Gastrocnemius medialis (tissue), 4 donors: ENCODE results near the gene VTI1B. TPM values are rescaled to one million over a fixed set of nuclear protein-coding genes. Genes with fewer than 3 reads are reported as not detected.
A peak's percentile ranks its signal among the peaks of the same experiment; 100 is the strongest.

Source experiments
- ATAC-seq, 2 donors: fragments of 150-250 bp; one replicate each; pipeline ENCODE4 v1.9.1; 2016
- DNase-seq, 2 donors: peaks; one replicate each; pipeline ENCODE4 v3.0.0-alpha.2; 2019
- H3K27ac ChIP-seq, 4 donors: fragments of 200-600 bp; sonication (generic); 1 replicate in 1 of 4; 2 replicates in 3 of 4; pipeline ENCODE4 v1.5.1; 2016 to 2018; ENCODE audit warnings: mild to moderate bottlenecking in 2 of 4, moderate library complexity in 1 of 4
- H3K27me3 ChIP-seq, 3 donors: fragments of 200-600 bp; sonication (generic) in 2 of 3; 1 replicate in 1 of 3; 2 replicates in 2 of 3; pipeline versions ENCODE4 v1.5.1 to v1.6.0; 2016 to 2019; ENCODE audit warnings: mild to moderate bottlenecking in 1 of 3, moderate library complexity in 1 of 3
- H3K36me3 ChIP-seq, 2 donors: fragments of 200-600 bp; sonication (generic) in 1 of 2; one replicate each; pipeline ENCODE4 v1.5.1; 2017 to 2018
- H3K4me1 ChIP-seq, 2 donors: fragments of 200-600 bp; sonication (generic) in 1 of 2; one replicate each; pipeline ENCODE4 v1.5.1; 2016 to 2017; ENCODE audit warnings: mild to moderate bottlenecking in 2 of 2
- H3K4me3 ChIP-seq, 4 donors: fragments of 200-600 bp; sonication (generic) in 3 of 4; 1 replicate in 1 of 4; 2 replicates in 3 of 4; pipeline ENCODE4 v1.5.1; 2016 to 2019; ENCODE audit warnings: mild to moderate bottlenecking in 2 of 4
- H3K9me3 ChIP-seq, 3 donors: fragments of 200-600 bp; sonication (generic) in 2 of 3; 1 replicate in 1 of 3; 2 replicates in 2 of 3; pipeline ENCODE4 v1.5.1; 2016 to 2019
- POLR2A ChIP-seq, 2 donors: fragments of 450-650 bp; IDR thresholded peaks; one replicate each; pipeline ENCODE4 v1.6.1; 2017; ENCODE audit warnings: antibody characterized with exemption in 2 of 2, mild to moderate bottlenecking in 2 of 2, moderate library complexity in 2 of 2
- in situ Hi-C, 4 donors: fragments of 200-750 bp; cut with MboI; loops; one replicate each; pipeline versions ENCODE4 v1.15.0 to v1.8.0; 2017; ENCODE audit warnings: low sequenced_read_pairs in 4 of 4
- intact Hi-C: fragments of 100-400 bp; cut with DNase I; formaldehyde crosslinking; loops from one replicate; pipeline ENCODE4 v1.15.1; 2023; ENCODE audit warnings: low total_unique reads
- total RNA-seq, 4 donors: library from RNA; depleted of rRNA; stranded (reverse); fragments of >200 nt; gene quantifications; one replicate each; pipeline versions ENCODE4 v1.1.0 to v1.2.3, GENCODE V29; 2016
- TF ChIP-seq, protein P1 (sequence below), 5 experiments: fragments of 450-650 bp in 3 of 5; fragments of 200-600 bp in 2 of 5; sonication (generic) in 2 of 5; IDR thresholded peaks in 4 of 5; conservative IDR thresholded peaks in 1 of 5; 1 replicate in 4 of 5; 2 replicates in 1 of 5; pipeline ENCODE4 v1.5.1; 2016 to 2019; ENCODE audit warnings: antibody characterized with exemption in 5 of 5, mild to moderate bottlenecking in 3 of 5, moderate library complexity in 3 of 5

Gene VTI1B
- total RNA-seq, 4 donors from 2014 or later: 33.7 to 69.1 (median 52.8) TPM

- Histone ChIP-seq H3K9me3 (no peaks in the 10 kb centered on the region), H3K27ac (peak overlapping the region; percentile 78 to 89 (median 83)), H3K36me3 (peaks cover 5 to 53% of the 10 kb centered on the region in 2 donors), H3K4me3 (no peak overlapping the region), H3K27me3 (no peaks in the 10 kb centered on the region), H3K4me1 (peaks cover 8 to 13% of the 10 kb centered on the region in 2 donors)
- intact Hi-C loops (loop anchor here (1.0 to 2.0 kb wide), 2 partner anchors 8 to 22 kb away; no protein-coding TSS in a partner anchor), in situ Hi-C loops (no loop called here)
- no peak for TF ChIP-seq POLR2A (IDR thresholded peaks at IDR 0.05)
- TF ChIP-seq, protein P1, sequence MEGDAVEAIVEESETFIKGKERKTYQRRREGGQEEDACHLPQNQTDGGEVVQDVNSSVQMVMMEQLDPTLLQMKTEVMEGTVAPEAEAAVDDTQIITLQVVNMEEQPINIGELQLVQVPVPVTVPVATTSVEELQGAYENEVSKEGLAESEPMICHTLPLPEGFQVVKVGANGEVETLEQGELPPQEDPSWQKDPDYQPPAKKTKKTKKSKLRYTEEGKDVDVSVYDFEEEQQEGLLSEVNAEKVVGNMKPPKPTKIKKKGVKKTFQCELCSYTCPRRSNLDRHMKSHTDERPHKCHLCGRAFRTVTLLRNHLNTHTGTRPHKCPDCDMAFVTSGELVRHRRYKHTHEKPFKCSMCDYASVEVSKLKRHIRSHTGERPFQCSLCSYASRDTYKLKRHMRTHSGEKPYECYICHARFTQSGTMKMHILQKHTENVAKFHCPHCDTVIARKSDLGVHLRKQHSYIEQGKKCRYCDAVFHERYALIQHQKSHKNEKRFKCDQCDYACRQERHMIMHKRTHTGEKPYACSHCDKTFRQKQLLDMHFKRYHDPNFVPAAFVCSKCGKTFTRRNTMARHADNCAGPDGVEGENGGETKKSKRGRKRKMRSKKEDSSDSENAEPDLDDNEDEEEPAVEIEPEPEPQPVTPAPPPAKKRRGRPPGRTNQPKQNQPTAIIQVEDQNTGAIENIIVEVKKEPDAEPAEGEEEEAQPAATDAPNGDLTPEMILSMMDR (IDR thresholded peaks at IDR 0.05 in 4 of 5, conservative IDR thresholded peaks at IDR 0.05 in 1 of 5): no peak
- DNase-seq (peak; percentile 41 to 57), ATAC-seq (peak; percentile 91 to 94)
These were observed 30.0 kb downstream of the VTI1B start for GRCh38 chr14:67644428-67644827.

DNA sequence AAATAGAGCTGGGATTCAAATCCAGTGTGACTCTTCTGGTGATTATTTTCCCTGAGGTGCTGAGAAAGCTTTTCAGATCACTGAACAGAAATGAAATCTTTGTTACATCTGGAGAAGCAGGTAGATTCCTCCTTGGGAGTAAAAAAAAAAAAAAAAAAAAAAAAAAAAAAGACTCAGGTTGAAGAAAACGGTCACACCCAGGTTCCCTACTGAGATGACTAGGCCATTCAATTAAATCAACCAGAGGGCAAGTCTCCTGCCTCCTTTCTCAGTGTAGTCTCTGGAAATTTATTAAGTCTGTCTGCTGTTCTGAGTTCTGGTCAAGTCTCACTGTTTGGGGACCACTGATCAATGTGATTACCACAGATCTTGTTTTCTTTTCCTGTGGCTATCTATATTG lies 30.7 kb downstream of the VTI1B start:
- in situ Hi-C loops (no loop called here), intact Hi-C loops (loop anchor here (1.0 to 2.0 kb wide), 2 partner anchors 7 to 21 kb away; no protein-coding TSS in a partner anchor)
- TF ChIP-seq, protein P1 (IDR thresholded peaks at IDR 0.05 in 4 of 5, conservative IDR thresholded peaks at IDR 0.05 in 1 of 5): no peak
- no peak for TF ChIP-seq POLR2A (IDR thresholded peaks at IDR 0.05)
- peaks cover 8 to 15% of the 10 kb centered on the region in 2 donors for H3K4me1 ChIP-seq
- peak overlapping the region; percentile 78 to 89 (median 83) for H3K27ac ChIP-seq
- no peaks in the 10 kb centered on the region for H3K27me3 ChIP-seq
- no peak for DNase-seq
- no peak overlapping the region for H3K4me3 ChIP-seq
- H3K36me3 ChIP-seq: peaks cover 5 to 46% of the 10 kb centered on the region in 2 donors
- ATAC-seq: no peak
- H3K9me3 ChIP-seq: no peaks in the 10 kb centered on the region

- no peak overlapping the region for H3K4me3 ChIP-seq
- H3K4me1 ChIP-seq: peaks cover 8 to 29% of the 10 kb centered on the region in 2 donors
- H3K9me3 ChIP-seq: no peaks in the 10 kb centered on the region
- intact Hi-C loops (no loop called here), in situ Hi-C loops (no loop called here)
- peak overlapping the region; percentile 5 to 89 (median 54) for H3K27ac ChIP-seq
- DNase-seq (no peak), ATAC-seq (no peak)
- no peak for TF ChIP-seq POLR2A (IDR thresholded peaks at IDR 0.05)
- TF ChIP-seq, protein P1 (IDR thresholded peaks at IDR 0.05 in 4 of 5, conservative IDR thresholded peaks at IDR 0.05 in 1 of 5): no peak
- H3K27me3 ChIP-seq: no peaks in the 10 kb centered on the region
- H3K36me3 ChIP-seq: peaks cover 0 to 30% of the 10 kb centered on the region in 2 donors
These were observed 32.3 kb downstream of the VTI1B start for GRCh38 chr14:67641902-67642749.

- ATAC-seq: no peak
- Histone ChIP-seq H3K36me3 (peaks cover 0 to 23% of the 10 kb centered on the region in 2 donors), H3K27me3 (no peaks in the 10 kb centered on the region), H3K27ac (peak overlapping the region in 2 of 4 donors; percentile 85 to 89), H3K4me1 (peaks cover 8 to 34% of the 10 kb centered on the region in 2 donors), H3K4me3 (no peak overlapping the region), H3K9me3 (no peaks in the 10 kb centered on the region)
- in situ Hi-C loops: no loop called here
- intact Hi-C loops: no loop called here
- no peak for TF ChIP-seq POLR2A (IDR thresholded peaks at IDR 0.05)
- TF ChIP-seq, protein P1 (IDR thresholded peaks at IDR 0.05 in 4 of 5, conservative IDR thresholded peaks at IDR 0.05 in 1 of 5): no peak
- no peak for DNase-seq
These were observed 33.0 kb downstream of the VTI1B start for GRCh38 chr14:67641480-67641879.
